ENCODE results near the gene CCT4.
"Not testable (repeated sequence)": the region's sequence is repeated elsewhere in the genome, so short reads cannot be mapped to it uniquely, and the experiment has no call there.

The CCT4 gene, protein sequence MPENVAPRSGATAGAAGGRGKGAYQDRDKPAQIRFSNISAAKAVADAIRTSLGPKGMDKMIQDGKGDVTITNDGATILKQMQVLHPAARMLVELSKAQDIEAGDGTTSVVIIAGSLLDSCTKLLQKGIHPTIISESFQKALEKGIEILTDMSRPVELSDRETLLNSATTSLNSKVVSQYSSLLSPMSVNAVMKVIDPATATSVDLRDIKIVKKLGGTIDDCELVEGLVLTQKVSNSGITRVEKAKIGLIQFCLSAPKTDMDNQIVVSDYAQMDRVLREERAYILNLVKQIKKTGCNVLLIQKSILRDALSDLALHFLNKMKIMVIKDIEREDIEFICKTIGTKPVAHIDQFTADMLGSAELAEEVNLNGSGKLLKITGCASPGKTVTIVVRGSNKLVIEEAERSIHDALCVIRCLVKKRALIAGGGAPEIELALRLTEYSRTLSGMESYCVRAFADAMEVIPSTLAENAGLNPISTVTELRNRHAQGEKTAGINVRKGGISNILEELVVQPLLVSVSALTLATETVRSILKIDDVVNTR

DNA sequence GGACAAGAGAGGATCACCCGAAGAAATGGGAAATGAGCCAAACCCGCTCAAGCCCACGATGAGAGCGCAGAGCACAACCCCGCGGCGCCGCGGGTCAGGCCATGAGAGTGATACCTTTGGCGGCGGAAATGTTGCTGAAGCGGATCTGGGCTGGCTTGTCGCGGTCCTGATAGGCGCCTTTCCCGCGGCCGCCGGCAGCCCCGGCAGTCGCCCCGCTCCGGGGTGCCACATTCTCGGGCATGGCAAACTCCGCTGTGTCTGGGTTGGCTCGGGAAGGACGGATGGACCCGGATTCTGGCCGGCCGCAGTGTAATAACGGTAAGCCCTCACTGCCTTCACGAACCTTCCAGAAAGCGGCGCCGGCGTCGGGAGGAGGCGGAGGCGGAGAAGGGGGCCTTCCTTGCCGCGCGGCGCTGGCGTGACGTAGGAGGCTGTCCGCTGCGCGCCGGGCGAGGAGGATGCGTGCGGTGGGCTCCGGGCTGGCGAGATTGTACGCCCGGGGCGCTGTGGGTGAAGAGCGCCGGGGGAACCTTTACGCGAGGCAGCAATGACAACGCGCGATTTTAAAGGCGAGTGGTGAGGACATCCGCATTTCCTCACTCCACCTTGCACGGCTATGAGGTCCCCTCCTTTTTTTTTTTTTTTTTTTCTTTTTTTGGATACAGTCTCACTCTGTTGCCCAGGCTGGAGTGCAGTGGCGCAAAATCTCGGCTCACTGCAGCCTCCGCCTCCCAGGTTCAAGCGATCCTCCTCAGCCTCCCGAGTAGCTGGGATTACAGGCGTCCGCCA lies at the start of gene CCT4:
CCT4 (minus strand) TSS at position 390 of the 789 bp plus-strand sequence; CDS start at position 241, 149 bp downstream.
- peak; percentile 92 for DNase-seq (ENCODE audit: low spot score)

DNA sequence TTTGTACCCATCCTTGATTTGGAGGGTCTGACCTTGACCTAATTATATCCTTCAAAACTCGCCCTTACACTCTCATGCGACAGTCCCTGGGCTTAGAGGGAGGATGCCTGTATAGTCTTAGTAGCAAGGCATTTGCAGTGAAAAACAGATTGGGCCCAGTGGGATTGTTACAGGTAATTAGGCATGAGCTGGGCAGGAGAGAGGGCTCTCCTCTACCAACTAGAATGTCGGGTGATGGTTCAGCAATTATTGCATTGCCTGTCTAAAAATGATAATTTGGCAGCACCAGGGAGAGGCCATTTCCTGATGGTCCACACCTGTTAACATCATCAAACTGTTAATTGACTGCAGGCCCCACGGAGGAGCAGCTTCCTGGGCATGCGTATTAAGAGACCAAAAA lies 49.4 kb upstream of the CCT4 start:
- DNase-seq (ENCODE audit: low spot score): no peak

DNA sequence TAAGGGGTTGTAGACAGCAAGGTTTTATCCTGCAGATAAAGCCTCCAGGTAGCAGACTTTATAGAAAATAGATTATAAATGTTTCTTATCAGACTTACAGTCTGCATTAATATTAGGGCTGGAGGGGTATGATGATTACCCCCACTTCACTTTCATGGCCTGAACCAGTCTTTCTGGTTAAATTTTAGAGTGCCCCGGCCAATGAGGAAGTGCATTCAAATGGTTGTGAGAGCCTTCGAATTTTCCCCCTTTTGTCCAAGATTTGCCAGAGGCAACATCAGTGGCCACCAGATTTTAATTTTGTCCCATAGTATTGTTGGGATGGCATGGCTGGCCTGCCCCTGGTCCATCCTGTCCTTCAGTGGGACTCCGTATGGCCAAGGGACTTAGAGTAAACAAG lies 48.6 kb upstream of the CCT4 start:
- DNase-seq (ENCODE audit: low spot score): no peak

DNA sequence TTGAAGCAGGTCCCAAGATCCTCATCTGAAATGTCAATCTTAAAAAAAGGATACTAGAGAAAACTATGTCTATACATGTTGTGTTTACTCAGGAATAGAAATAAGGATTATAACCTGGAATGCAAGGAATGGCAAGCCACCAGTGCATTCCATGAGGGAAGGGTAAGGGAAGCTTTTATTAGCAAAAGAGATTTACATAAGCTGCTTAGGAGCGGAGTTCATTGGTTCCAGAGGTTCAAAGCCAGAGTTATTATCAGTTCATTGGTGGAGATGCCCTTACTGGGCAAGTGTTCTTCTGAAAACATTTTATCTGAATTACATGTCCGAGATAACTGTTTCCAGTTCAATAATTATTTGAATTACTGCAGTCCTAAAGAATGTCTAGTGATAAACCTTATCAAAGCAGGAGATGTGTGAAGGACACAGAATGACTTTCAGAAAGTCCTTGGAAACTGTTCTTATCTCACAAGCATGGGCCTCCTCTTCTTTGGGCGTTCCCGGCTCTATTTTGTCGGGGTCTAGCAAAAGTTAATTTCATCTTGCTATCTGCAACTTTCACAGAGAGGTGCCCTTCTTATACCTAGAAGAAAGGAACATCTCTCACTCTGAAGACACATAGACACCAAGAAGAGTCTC lies 40.5 kb upstream of the CCT4 start:
- DNase-seq (ENCODE audit: low spot score): no peak

DNA sequence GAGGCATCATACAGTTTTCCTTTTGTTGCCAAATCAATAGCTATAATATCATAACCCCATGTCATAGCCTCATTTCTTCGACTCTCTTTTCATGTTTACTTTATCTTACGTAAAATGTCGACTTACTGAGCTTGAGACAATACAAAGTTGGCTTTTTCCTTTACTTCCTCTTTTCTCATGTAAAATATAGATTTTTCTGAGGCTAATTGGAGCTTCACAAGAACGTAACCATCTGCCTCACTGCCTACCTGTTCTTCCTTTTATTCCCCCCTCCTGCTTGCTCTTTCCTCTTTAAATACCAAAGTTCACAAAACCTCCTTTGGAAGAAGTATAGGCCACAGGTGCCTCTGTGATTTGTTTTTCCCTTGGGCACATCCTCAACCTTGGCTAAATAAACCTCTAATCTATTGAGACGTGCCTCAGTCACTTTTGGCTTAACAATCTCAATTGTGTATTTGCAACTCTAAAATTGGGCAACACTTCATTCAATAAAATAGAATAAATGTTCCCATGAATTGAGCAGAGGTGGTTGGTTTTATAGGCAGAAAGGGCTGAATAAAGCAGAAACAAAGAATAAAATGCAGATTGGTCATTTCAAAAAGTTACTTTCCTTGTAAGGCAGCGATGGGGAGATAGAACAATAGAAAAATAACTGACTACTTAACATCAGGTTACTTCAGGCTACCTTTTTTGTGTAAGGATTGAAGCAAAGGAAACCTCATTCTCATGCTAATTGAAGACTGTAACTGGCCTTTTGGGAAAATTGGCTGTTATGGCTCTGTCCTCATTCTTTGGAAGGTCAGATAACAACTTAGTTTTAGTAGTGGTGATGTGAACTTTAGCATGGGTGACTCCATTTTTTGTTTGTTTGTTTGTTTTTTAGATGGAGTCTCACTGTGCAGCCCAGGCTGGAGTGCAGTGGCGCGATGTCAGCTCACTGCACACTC lies 38.3 kb upstream of the CCT4 start:
- DNase-seq (ENCODE audit: low spot score): no peak

DNA sequence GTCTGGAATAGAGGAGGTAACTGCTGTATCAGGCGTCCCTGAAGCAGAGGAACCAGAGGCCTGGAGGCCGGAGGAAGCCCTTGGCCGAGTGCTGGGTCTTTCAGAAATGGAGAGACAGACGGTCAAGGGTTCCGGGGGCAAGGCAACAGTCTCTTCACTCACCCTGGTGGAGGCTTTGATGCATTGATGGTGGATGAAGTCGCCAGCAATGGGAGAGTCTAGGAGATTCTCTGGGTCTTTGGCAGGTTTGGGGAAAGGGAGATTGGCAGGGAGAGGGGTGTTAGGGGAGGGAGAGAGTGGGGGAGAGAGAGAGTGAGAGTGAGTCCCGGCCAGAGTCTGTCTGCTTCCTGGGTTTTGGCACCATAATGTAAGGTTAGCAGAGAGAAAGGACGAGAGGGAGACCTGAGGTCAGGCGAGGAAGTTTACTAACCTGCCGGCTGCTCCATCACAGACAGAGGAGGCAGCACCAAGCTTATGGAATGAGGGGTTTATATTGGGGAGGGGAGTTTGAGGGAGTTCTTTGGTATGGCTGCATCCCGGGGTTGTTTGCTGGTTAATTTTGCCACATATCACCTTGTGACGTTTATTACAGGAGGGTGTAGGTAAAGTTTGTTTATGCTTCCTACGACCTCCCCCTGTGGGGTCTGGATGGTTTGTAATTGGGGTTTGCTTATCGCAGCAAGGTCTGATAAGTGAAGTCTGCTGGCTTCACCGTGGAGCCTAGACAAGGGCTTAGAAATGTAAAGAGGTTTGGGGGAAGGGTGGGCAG lies 36.6 kb upstream of the CCT4 start:
- no peak for DNase-seq (ENCODE audit: low spot score)

DNA sequence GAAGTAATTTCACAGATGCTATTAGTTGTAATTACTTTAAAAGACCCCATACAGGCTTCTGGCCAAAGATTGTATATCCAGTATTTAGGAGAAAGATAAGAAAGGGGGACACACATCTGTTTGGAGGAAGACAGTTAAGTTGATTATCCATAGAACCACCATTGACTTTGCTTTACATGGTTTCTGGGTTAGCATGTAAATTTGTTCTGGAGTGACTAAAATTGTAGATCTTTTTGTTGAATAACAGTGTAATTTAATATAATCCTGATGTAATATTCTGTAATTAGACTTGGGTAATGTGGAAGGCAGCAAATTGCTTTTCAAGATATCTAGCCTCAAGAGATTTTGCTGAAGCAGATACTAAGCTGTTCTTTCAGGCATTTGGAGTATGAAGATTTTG lies 34.3 kb upstream of the CCT4 start:
- no peak for DNase-seq (ENCODE audit: low spot score)

DNA sequence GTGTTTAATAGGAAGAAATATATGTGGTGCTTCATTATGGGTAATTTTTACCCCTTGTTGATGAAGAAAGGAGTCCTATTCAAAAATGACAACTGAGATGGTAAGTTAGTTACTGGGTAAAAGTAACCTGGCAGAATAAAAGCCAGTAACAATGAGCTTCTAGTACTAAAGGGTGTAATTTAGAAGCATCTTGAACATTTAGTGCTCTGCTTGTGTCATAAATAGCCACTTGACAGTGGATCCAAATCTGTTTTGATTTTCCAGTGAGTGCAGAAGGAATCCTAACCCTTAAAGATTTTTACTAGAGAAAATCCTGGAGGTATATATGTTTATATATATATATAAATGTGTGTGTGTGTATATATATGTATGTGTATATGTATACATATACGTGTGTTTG lies 32.1 kb upstream of the CCT4 start:
- no peak for DNase-seq (ENCODE audit: low spot score)

DNA sequence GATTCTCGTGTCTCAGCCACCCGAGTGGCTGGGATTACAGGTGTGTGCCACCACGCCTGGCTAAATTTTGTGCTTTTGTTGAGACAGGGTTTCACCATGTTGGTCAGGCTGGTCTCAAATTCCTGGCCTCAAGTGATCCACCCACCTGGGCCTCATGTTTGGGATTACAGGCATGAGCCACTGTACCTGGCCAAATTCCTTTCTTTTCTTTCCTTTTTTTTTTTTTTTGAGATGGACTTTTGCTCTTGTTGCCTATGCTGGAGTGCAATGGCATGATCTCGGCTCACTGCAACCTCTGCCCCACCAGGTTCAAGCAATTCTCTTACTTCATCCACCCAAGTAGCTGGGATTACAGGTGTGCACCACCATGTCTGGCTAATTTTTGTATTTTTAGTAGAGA lies 26.3 kb upstream of the CCT4 start:
- not testable (repeated sequence) for DNase-seq (ENCODE audit: low spot score)

DNA sequence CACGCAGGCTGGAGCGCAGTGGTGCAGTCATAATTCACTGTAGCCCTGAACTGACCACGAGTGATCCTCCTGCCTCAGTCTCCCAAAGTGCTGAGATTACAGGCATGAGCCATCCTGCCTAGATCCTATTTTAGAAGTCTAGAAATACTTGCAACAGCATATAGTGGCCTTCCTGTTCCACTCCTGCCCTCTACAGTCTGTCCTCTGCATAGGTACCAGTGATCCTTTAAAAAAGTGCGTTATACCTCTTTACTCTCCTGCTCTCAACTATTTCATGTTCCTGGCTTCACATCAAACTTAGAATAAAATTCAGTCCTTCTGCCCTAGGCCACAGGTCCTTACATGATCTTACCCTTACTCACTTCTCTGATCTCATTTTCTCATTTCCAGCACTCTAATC lies 23.1 kb upstream of the CCT4 start:
- DNase-seq (ENCODE audit: low spot score): no peak

DNA sequence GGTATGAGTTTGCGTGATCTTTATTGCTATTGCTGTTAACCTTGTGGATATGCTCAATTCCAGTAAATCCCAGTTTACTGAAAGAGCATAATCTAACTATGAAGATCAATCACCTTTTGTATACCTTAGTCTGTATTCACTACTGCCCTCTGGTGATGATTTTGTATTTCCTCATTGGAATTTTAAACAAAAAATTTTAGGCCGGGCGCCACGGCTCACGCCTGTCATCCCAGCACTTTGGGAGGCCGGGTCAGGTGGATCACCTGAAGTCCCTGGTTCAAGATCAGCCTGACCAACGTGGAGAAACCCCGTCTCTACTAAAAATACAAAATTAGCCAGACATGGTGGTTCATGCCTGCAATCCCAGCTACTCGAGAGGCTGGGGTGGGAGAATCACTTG lies 22.1 kb upstream of the CCT4 start:
- DNase-seq (ENCODE audit: low spot score): no peak

DNA sequence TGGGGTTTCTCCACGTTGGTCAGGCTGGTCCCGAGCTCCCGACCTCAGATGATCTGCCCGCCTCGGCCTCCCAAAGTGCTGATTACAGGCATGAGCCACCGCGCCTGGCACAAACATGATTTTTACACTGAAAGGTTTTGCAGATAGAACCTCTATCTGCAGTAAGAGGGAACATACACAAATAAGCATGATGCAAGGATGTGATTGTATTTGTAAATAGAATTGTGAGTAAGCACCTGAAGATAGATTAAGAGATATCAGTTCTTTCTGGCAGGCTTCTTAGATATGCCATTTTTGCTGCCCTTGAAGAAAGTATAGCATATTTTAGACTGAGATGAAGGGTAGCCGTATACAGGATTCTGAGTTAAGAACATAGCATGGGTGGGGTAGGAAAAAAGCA lies 20.7 kb upstream of the CCT4 start:
- no peak for DNase-seq (ENCODE audit: low spot score)

DNA sequence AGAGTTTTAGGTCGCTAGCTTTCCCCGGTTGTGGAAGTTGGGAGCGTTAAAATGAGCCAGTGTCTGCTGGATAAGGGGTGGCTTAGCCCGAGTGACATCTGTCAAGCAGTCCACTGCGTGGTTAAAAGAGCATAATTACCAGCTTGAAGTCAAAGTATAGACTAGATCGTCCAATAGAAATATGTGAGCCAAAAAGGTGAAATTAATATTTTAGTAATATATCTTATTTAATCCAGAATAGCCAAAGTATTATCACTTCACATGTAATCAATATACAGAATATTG lies 17.7 kb upstream of the CCT4 start:
- DNase-seq (ENCODE audit: low spot score): no peak

DNA sequence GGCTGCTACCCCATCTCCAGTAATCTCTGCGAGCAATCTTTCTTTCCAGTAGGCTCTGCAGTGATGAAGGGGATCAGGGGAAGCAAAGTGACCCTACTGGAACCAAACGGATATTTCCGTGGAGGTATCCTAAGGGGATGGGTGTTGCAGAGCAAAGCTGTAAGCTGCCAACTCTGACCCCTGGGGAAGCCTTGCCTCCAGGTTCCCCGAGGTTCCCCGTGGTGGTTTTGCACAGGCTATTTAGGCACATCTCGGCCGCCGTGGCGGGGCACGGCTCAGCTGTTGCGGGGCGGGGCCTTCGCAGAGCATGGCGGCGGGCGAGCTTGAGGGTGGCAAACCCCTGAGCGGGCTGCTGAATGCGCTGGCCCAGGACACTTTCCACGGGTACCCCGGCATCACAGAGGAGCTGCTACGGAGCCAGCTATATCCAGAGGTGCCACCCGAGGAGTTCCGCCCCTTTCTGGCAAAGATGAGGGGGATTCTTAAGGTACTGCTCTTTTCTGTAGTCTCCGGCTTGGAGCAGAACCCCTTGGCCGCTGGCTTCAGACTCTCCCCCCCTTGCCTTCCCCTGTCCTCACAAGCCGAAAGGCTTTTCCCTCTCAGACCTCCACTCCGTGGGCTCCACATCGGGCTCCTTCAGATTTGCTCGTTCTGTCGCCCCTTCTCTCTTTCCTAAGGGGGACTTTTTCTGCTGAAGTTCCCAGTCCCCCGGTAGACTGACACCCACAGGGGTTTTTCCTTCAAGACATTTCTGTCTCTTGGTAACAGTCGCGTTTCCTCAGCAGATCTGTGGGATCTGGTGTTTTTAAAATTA lies 17.1 kb upstream of the CCT4 start, which contains the start of gene COMMD1:
COMMD1 (plus strand) TSS at position 303 of the 814 bp plus-strand sequence; CDS start at position 308, 5 bp downstream.
- DNase-seq (ENCODE audit: low spot score): peak; percentile 82

DNA sequence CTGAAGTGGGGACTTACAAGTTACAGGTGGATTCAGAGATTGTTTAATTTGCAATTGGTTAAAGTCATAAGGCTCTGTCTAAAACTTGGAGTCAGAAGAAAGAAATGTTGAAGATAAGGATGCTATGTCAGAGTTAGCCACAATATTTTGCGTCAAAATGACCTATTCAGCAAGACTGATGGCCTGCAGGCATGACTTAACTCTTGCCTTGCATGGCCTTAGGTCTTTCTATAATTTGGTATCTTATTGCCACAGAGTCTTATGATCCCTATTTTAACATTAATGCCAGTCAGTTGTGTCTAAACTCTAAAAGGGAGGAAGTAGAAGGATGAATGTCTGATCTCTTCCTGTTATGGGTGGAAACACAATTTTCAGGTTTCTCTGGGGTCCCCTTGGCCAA lies 11.8 kb upstream of the CCT4 start:
- DNase-seq (ENCODE audit: low spot score): no peak

DNA sequence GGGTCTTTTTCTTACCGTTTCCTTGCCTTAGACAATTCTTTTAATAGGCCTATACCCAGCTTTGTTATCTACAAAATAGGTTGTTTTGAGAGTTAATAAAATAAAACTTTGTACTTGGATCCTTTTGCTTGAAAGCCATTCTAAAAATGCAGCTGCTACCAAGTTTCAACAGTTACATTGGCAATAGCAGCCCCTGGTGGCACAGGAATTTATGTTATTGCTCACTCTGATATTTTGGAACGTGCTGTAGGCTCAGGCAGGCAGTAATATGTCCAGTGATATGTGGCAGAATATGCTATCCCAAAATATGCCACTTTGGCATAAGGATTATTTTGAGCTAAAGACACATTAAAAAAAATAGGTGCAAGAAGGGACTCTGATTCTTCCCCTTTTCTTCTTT lies 10.4 kb upstream of the CCT4 start:
- DNase-seq (ENCODE audit: low spot score): peak; percentile 12

DNA sequence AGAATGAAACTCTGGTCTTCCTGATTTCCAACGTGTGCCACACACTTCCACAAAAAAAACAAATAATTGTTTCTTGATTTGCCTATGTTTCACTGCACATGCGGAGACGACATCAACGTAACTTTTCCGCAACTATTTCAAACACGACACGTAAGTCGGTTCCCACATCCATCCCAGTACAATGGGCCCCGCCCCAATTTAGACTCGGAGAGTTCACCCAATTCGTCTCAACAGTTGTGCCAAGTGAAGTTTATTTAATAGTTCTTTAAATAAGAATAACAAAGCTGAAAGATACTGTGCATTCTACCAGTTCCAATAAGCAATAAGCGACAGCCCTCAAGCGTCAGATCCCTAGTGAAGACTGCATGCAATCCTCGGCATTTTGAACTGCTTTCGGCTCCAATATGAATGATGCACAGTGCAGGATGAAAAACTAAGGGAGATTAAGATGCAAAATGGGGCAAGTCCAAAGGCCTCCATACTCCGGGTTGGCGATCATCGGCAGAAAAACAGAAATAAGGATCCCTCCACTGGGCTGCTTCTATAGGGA lies 664 bp downstream of the CCT4 start:
- DNase-seq (ENCODE audit: low spot score): peak; percentile 22

DNA sequence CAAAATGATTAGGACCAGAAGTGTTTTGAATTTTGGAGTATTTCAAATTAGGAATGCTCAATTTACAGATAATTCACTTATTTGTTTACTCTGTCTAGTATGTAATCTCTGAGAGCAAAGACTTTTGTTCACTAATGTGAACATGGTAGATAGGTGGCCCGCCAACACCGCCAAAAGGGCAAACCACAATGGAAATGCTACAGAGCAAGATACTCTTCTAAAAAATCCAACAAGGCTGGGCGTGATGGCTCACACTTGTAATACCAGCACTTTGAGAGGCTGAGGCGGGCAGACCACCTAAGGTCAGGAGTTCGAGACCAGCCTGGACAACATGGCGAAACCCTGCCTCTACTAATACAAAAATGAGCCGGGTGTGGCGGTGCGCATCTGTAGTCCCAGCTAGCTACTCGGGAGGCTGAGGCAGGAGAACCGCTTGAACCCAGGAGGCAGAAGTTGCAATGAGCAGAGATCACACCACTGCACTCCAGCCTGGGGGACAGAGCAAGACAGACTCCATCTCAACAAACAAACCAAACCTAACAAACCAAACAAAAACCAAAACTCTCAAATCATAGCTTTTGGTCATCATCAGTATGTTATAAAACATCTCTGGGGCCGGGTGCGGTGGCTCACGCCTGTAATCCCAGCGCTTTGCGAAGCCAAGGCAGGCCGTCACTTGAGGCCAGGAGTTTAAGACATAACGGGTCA lies 2.4 kb downstream of the CCT4 start:
- no peak for DNase-seq (ENCODE audit: low spot score)

DNA sequence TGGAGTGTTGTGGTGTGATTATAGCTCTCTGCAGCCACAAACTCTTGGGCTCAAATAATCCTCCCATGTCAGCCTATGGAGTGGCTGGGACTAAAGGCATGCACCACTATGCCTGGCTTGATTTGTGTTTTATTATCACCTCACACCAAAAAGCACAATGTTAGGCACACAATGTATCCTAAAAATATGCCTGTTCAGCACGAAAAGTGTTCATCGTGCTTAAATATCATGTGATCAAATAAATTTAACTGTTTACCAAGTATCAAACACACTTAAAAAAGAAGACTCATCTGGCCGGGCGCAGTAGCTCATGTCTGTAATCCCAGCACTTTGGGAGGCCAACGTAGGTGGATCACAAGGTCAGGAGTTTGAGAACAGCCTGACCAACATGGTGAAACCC lies 5.6 kb downstream of the CCT4 start:
- DNase-seq (ENCODE audit: low spot score): no peak
